Body of pancreas (tissue), 4 donors: ENCODE measurements around the gene PPM1N. TPM values are rescaled to one million over a fixed set of nuclear protein-coding genes. Genes with fewer than 3 reads are reported as not detected.
A peak's percentile ranks its signal among the peaks of the same experiment; 100 is the strongest.

ENCODE experiments used
- ATAC-seq: fragments of 150-250 bp; one replicate; pipeline ENCODE4 v1.9.1; 2016
- DNase-seq, 4 donors: peaks; one replicate each; pipeline ENCODE4 v3.0.0-alpha.2; 2019
- H3K27ac ChIP-seq, 4 donors: fragments of 200-600 bp; sonication (generic); 1 replicate in 3 of 4; 2 replicates in 1 of 4; pipeline versions ENCODE4 v1.5.1 to v1.6.1; 2016 to 2019; ENCODE audit warnings: mild to moderate bottlenecking in 1 of 4, mixed read lengths in 1 of 4, moderate library complexity in 1 of 4
- H3K27me3 ChIP-seq, 2 donors: fragments of 200-600 bp; sonication (generic); one replicate each; pipeline ENCODE4 v1.6.0; 2016; ENCODE audit warnings: mild to moderate bottlenecking in 1 of 2
- H3K36me3 ChIP-seq, 2 donors: fragments of 200-600 bp; sonication (generic); replicated peaks in 1 of 2; 2 replicates each; pipeline ENCODE4 v1.5.1; 2016; ENCODE audit warnings: low read depth in 2 of 2; ENCODE audit not compliant: insufficient read depth in 1 of 2
- H3K4me1 ChIP-seq: fragments of 200-600 bp; sonication (generic); one replicate; pipeline ENCODE4 v1.6.0; 2016
- H3K4me3 ChIP-seq, 2 donors: fragments of 200-600 bp; sonication (generic); 1 replicate in 1 of 2; 2 replicates in 1 of 2; pipeline ENCODE4 v1.5.1; 2016 to 2019
- H3K9me3 ChIP-seq, 3 donors: fragments of 200-600 bp; sonication (generic); 1 replicate in 2 of 3; 2 replicates in 1 of 3; pipeline ENCODE4 v1.5.1; 2016
- CTCF ChIP-seq, 7 experiments: fragments of 450-650 bp in 4 of 7; fragments of 200-600 bp in 3 of 7; sonication (generic) in 3 of 7; IDR thresholded peaks; one replicate each; pipeline ENCODE4 v1.5.1; 2016 to 2019; ENCODE audit warnings: antibody characterized with exemption in 7 of 7
- POLR2A ChIP-seq, 3 donors: fragments of 450-650 bp; IDR thresholded peaks; one replicate each; pipeline ENCODE4 v1.6.1; 2016; ENCODE audit warnings: antibody characterized with exemption in 3 of 3, mild to moderate bottlenecking in 2 of 3
- WGBS, 2 donors: methylation state at CpG; one replicate each; pipeline ENCODE4 v1.1.5; 2017; 5-methylcytosine and 5-hydroxymethylcytosine counted together
- intact Hi-C: fragments of 100-400 bp; cut with DNase I; formaldehyde crosslinking; loops from one replicate; pipeline ENCODE4 v1.15.1; 2023
- total RNA-seq, 2 donors: library from RNA; depleted of rRNA; stranded (reverse); fragments of >200 nt; gene quantifications; one replicate each; pipeline ENCODE4 v1.1.0, GENCODE V29; 2016

Gene PPM1N
- total RNA-seq, 2 donors from 2014 or later, result not detected

GRCh38 chr19:45517641-45518468 is 19.6 kb downstream of the PPM1N start:
- Histone ChIP-seq H3K4me3 (no peak overlapping the region), H3K27me3 (no peaks in the 10 kb centered on the region), H3K27ac (no peak overlapping the region), H3K4me1 (peaks cover 26% of the 10 kb centered on the region), H3K36me3 (peaks cover 0 to 4% of the 10 kb centered on the region in 2 donors), H3K9me3 (no peaks in the 10 kb centered on the region)
- intact Hi-C loops, result loop anchor here (10.0 kb wide), 1 partner anchor 57 kb away; no protein-coding TSS in a partner anchor
- 82 to 87% methylated on average over 27 to 44 of the region's 50 CpGs for WGBS, 2 donors
- TF ChIP-seq POLR2A (IDR thresholded peaks at IDR 0.05), result no peak
- TF ChIP-seq CTCF (IDR thresholded peaks at IDR 0.05), result no peak
- DNase-seq, result no peak
- no peak for ATAC-seq

- no peak for ATAC-seq
- H3K4me3 ChIP-seq, result no peak overlapping the region
- WGBS, 2 donors, result 63 to 71% methylated on average over 7 of the region's 7 CpGs
- TF ChIP-seq CTCF (IDR thresholded peaks at IDR 0.05) (no peak), POLR2A (IDR thresholded peaks at IDR 0.05) (no peak)
- no peaks in the 10 kb centered on the region for H3K27me3 ChIP-seq
- peaks cover 24% of the 10 kb centered on the region for H3K4me1 ChIP-seq
- no peak overlapping the region for H3K27ac ChIP-seq
- H3K9me3 ChIP-seq, result no peaks in the 10 kb centered on the region
- intact Hi-C loops, result loop anchor here (10.0 kb wide), 1 partner anchor 56 kb away; no protein-coding TSS in a partner anchor
- DNase-seq, result no peak
- peaks cover 0 to 4% of the 10 kb centered on the region in 2 donors for H3K36me3 ChIP-seq
These were observed 20.2 kb downstream of the PPM1N start for GRCh38 chr19:45518469-45518826.

GRCh38 chr19:45522010-45522941 is 24.0 kb downstream of the PPM1N start:
- Histone ChIP-seq H3K27ac (no peak overlapping the region), H3K9me3 (no peaks in the 10 kb centered on the region), H3K4me3 (no peak overlapping the region), H3K36me3 (peaks cover 0 to 4% of the 10 kb centered on the region in 2 donors), H3K4me1 (peaks cover 25% of the 10 kb centered on the region), H3K27me3 (no peaks in the 10 kb centered on the region)
- TF ChIP-seq CTCF (IDR thresholded peaks at IDR 0.05), result no peak
- TF ChIP-seq POLR2A (IDR thresholded peaks at IDR 0.05), result no peak
- intact Hi-C loops, result loop anchor here (10.0 kb wide), 1 partner anchor 123 kb away; no protein-coding TSS in a partner anchor
- WGBS, 2 donors, result 73 to 87% methylated on average over 7 to 17 of the region's 24 CpGs
- DNase-seq (no peak), ATAC-seq (no peak)

- peak; percentile 82 to 90 (median 84) for DNase-seq
- H3K4me3 ChIP-seq, result no peak overlapping the region
- TF ChIP-seq CTCF (IDR thresholded peaks at IDR 0.05) (peak; percentile 88 to 96 (median 93)), POLR2A (IDR thresholded peaks at IDR 0.05) (no peak)
- H3K27me3 ChIP-seq, result no peaks in the 10 kb centered on the region
- peak overlapping the region in 2 of 4 donors; percentile 41 to 79 for H3K27ac ChIP-seq
- intact Hi-C loops, result loop anchor here (10.0 kb wide), 1 partner anchor 121 kb away; no protein-coding TSS in a partner anchor
- H3K9me3 ChIP-seq, result no peaks in the 10 kb centered on the region
- peaks cover 38% of the 10 kb centered on the region for H3K4me1 ChIP-seq
- peaks cover 0 to 2% of the 10 kb centered on the region in 2 donors for H3K36me3 ChIP-seq
- ATAC-seq, result peak; percentile 88
- WGBS, 2 donors, result 59 to 69% methylated on average over 6 to 9 of the region's 9 CpGs
These were observed 25.5 kb downstream of the PPM1N start for GRCh38 chr19:45523642-45524256.
